Lower leg skin (tissue), 3 donors: ENCODE results near the gene BICDL1.

ENCODE experiments used
- CTCF ChIP-seq, 3 donors: fragments of 450-650 bp; IDR thresholded peaks; one replicate each; pipeline ENCODE4 v1.5.1; 2016; ENCODE audit warnings: antibody characterized with exemption in 3 of 3, mild to moderate bottlenecking in 3 of 3, moderate library complexity in 2 of 3
- POLR2A ChIP-seq, 2 donors: fragments of 450-650 bp; IDR thresholded peaks; one replicate each; pipeline ENCODE4 v1.6.1; 2016 to 2017; ENCODE audit warnings: antibody characterized with exemption in 2 of 2, mild to moderate bottlenecking in 1 of 2, moderate library complexity in 1 of 2

- TF ChIP-seq POLR2A (IDR thresholded peaks at IDR 0.05) = no peak
- TF ChIP-seq CTCF (IDR thresholded peaks at IDR 0.05) = peak in 1 of 3 donors; percentile 98
Measured at GRCh38 chr12:120086801-120087621, 98.0 kb downstream of the BICDL1 start.
